GM21360 (cell line): Measurements from ENCODE around the gene KCNA2.

ENCODE experiments used
- ATAC-seq: cut with Tn5 transposase; IDR thresholded peaks from one replicate; pipeline ENCODE4 v1.9.1; 2021; ENCODE audit warnings: mild to moderate bottlenecking, moderate library complexity; ENCODE audit not compliant: unreplicated experiment

The KCNA2 gene

DNA sequence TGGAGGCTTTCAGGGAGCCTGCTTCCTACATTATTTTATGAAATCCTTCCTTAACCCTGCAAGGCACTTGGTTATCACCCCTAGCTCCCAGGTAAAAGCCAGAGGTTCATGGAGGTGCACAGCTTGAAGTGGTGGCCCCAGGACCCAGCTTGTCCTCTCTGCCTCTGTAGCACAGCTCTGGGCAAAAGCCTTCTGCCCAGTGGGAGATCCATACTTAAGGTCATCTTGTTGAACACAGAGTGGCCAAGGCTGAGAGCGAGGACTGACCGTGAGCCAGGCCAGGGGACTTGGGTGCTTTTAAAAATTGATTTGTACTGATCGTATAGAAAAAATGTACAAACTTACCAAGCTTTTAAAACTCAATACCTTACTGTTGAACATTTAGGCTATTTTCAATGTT is 33.4 kb downstream of the KCNA2 start:
- no peak for ATAC-seq

DNA sequence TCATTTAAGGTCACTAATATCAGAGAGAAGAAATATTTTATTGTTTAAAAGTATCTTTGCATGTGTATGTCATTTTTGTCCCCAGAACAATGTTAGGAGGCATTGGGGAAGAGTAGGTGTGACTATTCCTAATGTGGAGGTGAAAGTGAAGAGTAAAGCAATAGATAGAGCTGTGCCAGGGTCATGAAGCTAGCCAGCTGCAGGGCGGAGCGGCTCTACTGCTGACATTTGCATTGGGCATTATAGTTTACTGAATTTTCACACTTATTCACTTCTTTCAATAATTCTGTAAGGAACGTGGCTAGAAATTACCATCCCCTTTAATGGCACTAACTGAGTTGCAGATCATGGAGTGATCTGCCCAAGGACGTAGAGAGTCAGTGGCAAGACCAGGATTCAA is 35.3 kb downstream of the KCNA2 start:
- no peak for ATAC-seq

DNA sequence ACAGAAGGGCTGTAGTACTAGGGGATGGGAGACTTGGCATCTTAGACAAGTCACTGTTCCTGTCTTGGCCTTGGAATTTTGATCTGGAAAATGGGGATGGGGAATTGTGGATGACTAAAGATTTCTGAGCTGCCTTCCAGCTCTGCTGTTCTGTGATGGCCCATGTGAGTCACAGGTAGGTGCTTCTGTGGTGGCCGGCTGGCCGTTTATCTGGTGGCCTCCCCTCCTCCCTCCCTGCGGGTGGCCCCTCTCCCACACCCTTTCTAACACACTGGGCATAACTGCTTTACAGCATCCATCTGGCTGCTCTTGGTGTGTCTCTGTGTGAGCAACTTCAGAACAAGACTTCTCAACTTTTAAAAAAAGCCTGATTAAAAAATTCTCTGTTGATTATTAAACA is 35.9 kb downstream of the KCNA2 start:
- no peak for ATAC-seq

DNA sequence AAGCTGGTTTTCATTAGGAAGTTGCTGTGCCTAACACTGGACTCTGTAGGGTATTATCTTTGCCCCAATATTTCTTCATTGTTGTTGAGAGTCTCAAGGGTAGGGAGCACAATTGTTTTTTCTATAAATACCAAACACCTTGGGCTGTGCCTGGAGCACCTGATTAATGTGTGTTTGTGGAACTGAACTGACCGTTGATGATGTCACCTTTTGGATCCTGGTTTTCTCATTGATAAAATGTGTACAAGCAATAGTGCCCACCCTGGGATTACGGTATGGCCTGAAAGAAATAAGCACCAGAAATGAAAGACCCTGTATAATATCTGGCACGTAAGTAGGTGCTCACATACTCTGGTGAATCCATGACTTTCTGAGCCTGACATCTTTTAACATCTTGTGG is 39.3 kb downstream of the KCNA2 start:
- ATAC-seq = no peak

DNA sequence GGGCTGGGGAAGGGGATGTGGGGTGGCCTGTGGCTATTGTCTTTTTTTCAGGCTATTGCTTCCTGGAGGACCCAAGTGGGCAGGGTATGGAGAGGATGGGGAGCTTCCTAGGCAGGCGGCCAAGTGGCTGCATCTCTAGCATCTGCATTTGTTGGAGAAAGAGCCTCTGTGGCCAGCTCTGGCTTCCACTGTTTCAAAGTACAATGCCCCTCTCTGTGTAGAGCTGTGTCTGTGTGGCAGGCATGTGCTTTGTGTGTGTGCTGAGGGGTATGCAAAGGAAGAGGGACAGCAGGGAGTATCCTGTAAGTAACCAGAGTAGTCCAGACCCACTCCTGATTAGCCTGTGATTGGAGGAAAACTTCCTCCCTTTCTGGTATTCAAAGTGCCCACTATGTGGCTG is 40.6 kb downstream of the KCNA2 start:
- no peak for ATAC-seq

DNA sequence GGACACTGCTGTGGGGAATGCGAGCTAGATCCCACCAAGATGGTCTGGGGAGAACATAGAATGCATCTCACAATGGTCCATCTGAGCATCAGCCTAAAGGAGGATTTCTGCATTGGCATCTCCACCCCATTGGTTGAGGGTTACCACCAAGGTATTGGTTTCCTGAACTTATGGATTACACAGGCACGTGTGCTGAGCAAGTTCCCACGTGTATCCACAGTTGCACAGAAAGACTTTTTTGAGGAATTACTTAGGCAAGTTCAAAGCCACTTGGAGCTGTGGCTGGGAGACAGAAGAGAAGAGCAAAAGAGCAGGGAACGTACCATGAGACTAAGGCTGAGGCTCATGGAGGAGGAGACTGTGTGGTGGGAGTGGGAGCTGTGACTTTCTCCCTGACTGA is 43.1 kb downstream of the KCNA2 start:
- ATAC-seq = no peak

DNA sequence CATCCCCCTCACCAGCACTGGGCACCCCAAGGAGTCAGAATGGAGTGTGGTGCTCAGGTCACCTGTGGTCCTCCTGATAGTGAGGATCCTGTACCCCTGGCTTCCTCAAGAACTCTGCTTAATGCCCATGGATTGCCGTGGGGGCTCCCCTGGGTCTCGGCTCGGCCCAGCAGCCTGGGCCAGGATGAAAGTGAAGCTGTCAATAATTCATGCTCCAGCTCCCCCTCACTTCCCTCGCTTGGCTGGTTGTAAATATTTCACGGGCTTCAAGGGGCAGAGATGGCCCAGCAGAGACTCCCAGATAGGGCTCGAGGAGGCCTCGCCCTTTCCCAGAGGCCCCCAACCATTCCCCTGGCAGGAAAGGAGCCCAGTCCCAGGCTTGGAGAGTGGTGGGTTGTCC is 44.6 kb downstream of the KCNA2 start:
- ATAC-seq = no peak

DNA sequence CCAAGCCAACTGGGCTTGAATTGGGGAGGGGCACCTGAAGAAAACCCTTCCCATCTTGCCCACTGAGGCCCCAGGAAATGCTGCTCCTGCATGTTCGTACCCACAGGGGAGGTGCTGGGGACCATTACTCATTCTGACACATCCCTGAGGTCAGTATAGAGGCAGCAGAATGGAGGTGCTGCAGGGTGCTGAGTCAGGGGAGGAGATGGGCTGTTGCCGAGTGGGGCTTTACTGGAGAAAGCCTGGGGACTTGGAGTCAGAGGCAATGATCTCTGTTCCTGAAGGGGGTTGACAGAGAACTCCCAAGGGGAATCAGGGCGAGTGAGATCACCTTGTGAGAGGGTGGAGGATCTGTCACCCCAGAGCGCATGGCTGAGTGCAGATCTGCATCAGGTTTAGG is 47.0 kb downstream of the KCNA2 start:
- ATAC-seq = no peak

DNA sequence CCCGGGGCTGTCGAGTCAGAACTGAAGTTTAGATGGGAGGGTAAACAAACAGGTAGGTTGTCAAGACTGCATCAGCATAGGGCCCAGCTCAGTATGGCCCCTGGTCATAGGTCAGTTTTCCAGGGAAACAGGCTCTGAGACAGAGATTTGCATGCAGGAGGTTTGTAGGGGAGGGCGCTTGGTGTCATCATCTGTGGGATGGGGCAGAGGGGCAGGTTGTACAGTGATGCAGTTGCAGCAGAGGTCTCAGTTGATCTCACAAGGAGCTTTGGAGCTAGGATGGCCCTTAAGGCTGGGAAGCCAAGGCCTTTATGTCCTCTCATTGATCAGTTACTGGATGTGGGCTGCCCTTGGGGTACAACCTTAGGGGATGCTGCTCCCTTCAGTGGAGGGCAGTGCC is 48.7 kb downstream of the KCNA2 start:
- ATAC-seq = no peak

DNA sequence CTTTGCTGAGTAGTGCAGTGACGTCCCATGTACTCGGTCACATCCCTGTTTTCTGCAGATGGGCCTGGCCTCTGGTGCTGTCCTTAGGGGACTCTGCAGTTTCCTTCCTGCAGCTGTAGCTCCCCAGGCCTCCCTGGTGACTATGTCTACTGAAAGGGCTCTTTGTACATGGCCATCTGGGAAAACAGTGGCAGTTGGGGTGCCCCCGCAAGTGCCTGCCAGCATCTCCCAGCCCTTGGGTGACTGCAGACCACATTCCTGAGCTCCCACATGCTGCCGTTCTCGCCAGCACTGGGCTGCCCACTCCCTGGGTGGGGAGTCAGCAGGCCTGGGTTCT is 49.7 kb downstream of the KCNA2 start:
- no peak for ATAC-seq

DNA sequence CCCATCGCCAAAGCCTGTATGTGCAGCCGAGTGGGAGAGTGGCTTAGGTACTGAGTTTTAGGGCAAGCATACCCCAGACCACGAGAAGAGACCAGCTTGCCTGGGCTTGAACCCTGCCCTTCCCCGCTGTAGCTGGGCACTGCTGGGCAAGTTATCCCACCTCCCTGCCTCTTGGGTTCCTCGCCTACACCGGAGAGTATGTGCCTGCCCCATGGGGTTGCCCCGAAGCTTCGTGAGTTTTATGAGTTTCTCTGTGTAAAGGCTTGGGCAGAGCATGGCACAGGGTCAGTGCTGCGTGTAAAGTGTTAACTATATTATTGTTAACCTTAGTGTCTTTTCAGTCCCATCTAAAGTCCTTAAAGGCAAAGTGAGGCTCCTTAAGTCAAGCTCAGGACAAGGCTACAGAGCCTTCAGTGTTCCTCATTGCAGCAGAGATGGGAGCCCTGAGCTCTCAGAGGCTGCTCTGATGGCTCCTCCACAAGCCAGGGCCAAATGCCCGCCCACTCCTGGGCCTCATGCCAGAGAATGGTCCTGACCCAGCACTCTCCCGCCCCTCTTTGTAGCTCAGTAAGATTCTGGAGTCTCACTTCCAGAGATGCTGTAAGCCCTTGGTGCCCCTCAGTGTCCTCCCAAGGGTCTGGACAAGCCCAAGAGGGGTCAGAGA is 50.2 kb downstream of the KCNA2 start:
- no peak for ATAC-seq

DNA sequence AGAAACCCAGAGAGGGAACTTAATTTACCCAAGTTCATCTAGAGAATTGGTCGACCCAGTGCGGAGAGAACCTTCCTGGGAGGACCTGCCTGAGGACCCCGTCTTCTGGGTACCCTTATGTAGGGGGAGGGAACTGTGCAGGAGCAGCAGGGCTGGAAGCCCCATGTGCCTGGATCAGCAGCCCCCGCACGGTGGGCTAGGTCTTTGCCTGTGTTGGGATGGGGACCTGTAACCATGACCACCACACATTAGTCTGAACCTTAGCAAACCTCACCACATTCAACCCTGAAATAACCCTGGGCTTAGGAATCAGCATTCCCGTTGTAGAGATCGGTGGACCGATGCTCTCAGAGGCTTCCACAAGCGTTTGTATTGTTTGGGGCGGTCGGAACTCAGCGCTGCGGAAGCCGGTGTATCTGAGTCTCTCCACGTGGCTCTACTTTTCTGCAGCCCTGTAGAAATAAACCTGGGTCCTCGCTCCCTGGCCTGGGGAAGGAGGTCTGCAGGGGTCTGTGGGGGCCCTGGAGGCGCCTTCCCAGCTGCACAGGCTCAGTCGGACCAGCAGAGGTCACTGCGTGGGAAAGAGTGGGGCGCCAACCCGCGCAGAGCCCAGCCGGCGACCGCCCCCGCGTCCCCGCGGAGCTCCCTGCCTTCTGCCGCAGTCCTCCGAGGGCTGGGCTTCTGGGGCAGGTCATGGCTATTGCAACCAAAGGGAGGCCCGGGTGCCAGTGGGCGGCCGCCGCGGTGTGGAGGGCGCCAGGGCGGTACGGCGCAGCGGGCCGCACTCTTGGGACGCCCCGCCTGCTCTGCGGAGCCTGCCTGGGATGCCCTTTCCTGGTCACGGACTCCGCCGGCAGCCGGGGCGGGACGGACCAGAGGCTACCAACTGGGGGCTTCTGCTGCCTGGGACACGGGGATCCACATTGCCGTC is 51.0 kb downstream of the KCNA2 start:
- no peak for ATAC-seq

DNA sequence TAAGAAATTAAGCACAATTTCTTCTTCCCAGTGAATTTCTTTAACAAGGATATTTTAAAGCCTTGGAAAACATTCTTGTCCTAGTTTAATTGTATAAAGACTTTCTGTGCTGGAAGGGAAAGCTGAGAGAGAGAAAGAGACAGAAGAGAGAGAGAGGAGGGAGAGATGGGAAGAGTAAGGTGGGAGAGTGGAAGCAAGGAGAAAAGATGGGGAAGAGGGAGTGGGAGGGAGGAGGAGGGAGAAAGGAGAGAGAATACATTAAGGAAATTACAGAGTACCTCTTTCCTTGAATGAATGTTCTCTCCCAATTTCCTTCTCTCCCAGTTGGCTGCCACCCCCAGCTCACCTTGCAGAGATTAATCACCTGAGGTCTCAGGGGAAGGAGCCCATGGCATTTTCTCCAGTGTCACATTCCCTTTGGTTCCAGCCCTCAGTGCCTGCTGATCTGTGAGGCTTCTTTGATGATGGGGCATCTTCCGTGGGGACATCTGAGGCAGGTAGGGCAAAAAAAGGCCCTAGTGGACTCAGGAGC is 54.8 kb downstream of the KCNA2 start:
- no peak for ATAC-seq

DNA sequence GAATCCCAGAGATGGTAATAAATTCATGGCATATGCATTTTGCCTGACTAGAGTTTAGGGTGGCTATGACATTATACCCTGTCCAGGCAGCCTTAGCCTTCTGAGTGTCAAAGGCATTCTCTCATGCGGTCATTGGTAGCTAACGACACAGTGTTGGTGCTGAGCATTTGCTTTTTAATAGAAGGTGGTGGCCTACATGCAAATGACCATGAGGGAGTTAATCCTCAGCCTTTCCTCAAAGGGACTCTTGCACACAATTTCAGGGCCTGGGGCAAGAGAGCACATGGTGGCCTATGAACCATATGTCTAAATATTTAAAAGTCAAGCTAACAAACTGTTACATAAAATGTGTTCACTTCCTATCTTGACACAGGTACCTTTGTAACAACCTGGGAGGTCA is 56.3 kb downstream of the KCNA2 start:
- no peak for ATAC-seq

DNA sequence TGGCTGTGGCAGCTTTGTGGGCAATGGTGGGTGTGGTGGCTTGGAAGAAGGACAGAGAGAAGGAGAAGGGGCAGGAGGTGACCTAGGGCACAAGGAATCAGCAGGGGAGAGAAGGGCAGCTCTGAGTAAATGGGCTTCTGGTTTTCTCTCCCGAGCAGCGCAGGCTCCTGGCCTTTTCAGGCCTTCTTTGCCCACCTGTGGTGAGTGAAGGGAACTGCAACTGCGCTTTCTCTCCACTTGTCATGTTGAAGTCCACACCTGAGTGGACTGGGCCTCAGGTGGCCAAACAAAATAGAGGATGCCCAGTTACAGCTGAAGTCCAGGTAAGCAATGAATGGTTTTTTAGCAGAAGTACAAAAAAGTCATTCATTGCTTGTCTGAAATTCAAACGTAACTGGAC is 57.8 kb downstream of the KCNA2 start:
- ATAC-seq = no peak

DNA sequence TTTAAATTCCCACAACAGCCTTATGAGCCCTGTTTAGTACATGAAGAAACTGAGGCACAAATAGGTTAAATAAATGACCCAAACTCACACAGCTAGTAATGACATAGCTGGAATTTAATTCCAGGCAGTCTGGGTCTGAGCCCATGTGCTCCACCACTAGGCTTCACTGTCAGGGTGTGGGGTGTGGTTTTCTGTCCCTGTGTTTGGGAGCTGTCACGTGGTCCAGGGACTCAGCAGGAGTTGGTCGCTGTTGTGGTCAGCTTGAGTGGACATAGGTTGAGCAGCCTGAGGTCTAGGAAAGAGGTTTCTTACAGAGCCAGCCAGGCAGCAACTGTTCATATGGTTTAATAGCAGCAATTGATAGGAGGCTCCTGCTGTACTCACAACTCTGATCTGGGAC is 59.1 kb downstream of the KCNA2 start:
- no peak for ATAC-seq

DNA sequence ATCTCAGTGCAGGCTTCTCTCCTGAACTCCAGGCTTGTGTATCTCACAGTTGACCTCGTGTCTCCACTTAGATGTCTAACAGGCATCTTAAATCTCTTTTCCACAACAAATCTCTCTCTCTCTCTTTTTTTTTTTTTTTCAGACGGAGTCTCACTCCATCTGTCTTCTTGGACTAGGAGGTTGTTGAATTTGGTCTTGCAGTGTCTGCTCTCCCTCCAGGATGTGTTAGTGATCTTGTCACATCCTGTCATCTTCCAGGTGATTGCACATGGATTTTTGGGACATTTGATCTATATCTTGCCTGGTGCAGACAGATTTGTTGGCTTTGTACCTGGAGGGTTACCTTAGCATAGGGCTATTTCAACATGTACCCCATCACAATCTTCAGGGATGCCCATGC is 60.7 kb downstream of the KCNA2 start:
- ATAC-seq = no peak

DNA sequence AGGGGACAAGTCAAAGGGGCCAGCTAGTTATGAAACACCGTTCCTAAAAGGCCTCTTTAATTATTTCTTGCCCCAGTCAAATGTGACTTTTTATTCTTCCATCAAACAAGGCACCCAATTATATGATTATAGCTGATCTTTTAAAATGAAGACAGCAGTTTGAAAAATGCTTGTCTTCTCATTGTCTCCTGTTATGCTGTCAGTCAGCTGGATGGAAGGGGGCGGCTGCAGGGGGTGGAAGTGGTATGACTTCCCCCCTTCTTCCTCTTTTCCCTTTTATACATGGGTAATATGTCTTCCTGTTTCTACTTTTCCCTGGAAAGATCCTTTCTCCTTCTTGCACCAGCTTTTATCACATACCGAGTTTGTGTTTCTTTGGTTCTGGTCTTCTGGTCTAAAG is 61.4 kb downstream of the KCNA2 start:
- no peak for ATAC-seq
